Duodenal mucosa (tissue), 2 donors: Measurements from ENCODE around the gene FAM117A.
"Not testable (repeated sequence)": the region's sequence is repeated elsewhere in the genome, so short reads cannot be mapped to it uniquely, and the experiment has no call there.

ENCODE experiments used
- H3K27ac ChIP-seq: one replicate; pipeline ENCODE4 v1.7.0; 2013; ENCODE audit warnings: low read depth, low read length
- H3K27me3 ChIP-seq, 2 donors: one replicate each; pipeline ENCODE4 v1.7.0; 2013; ENCODE audit warnings: low read length in 2 of 2, control low read depth in 1 of 2; ENCODE audit not compliant: insufficient read depth in 2 of 2, control insufficient read depth in 1 of 2
- H3K36me3 ChIP-seq, 2 donors: one replicate each; pipeline ENCODE4 v1.7.0; 2013; ENCODE audit warnings: low read length in 2 of 2, control low read depth in 1 of 2; ENCODE audit not compliant: insufficient read depth in 2 of 2, control insufficient read depth in 1 of 2
- H3K4me1 ChIP-seq, 2 donors: one replicate each; pipeline ENCODE4 v1.7.0; 2013; ENCODE audit warnings: low read length in 2 of 2, control low read depth in 1 of 2; ENCODE audit not compliant: insufficient read depth in 2 of 2, control insufficient read depth in 1 of 2
- H3K4me3 ChIP-seq, 2 donors: one replicate each; pipeline ENCODE4 v1.7.0; 2013; ENCODE audit warnings: low read length in 2 of 2, low read depth in 1 of 2
- H3K9ac ChIP-seq, 2 donors: one replicate each; pipeline ENCODE4 v1.7.0; 2013; ENCODE audit warnings: low read length in 2 of 2, low read depth in 1 of 2
- H3K9me3 ChIP-seq, 2 donors: one replicate each; pipeline ENCODE4 v1.7.0; 2013; ENCODE audit warnings: low read length in 2 of 2, control low read depth in 1 of 2; ENCODE audit not compliant: control insufficient read depth in 1 of 2

Gene FAM117A

GRCh38 chr17:49727380-49727779 lies 36.6 kb downstream of the FAM117A start:
- peaks cover 0 to 3% of the 10 kb centered on the region in 2 donors for H3K9me3 ChIP-seq
- H3K27ac ChIP-seq, result no peak overlapping the region
- peaks cover 3 to 10% of the 10 kb centered on the region in 2 donors for H3K36me3 ChIP-seq
- H3K4me3 ChIP-seq, result no peak overlapping the region
- peaks cover 28 to 38% of the 10 kb centered on the region in 2 donors for H3K4me1 ChIP-seq
- H3K27me3 ChIP-seq, result no peaks in the 10 kb centered on the region
- no peak overlapping the region for H3K9ac ChIP-seq

GRCh38 chr17:49725452-49726130 lies 38.3 kb downstream of the FAM117A start:
- Histone ChIP-seq H3K9me3 (peaks cover 0 to 3% of the 10 kb centered on the region in 2 donors), H3K36me3 (peaks cover 3 to 24% of the 10 kb centered on the region in 2 donors), H3K4me1 (peaks cover 28 to 29% of the 10 kb centered on the region in 2 donors), H3K27me3 (no peaks in the 10 kb centered on the region), H3K27ac (no peak overlapping the region), H3K9ac (no peak overlapping the region), H3K4me3 (no peak overlapping the region)

- not testable (repeated sequence) for H3K9ac ChIP-seq, H3K4me3 ChIP-seq, H3K27ac ChIP-seq, H3K9me3 ChIP-seq, H3K27me3 ChIP-seq
- peaks cover 8 to 33% of the 10 kb centered on the region in 2 donors for H3K36me3 ChIP-seq
- peaks cover 27 to 28% of the 10 kb centered on the region in 2 donors for H3K4me1 ChIP-seq
Measured at GRCh38 chr17:49724552-49724951, 39.4 kb downstream of the FAM117A start.

GRCh38 chr17:49723423-49723822 lies 40.5 kb downstream of the FAM117A start:
- Histone ChIP-seq H3K27ac (peak overlapping the region; percentile 27), H3K9ac (no peak overlapping the region), H3K4me1 (peaks cover 18 to 24% of the 10 kb centered on the region in 2 donors), H3K36me3 (peaks cover 10 to 39% of the 10 kb centered on the region in 2 donors), H3K9me3 (peaks cover 0 to 3% of the 10 kb centered on the region in 2 donors), H3K27me3 (no peaks in the 10 kb centered on the region), H3K4me3 (no peak overlapping the region)

- peaks cover 14 to 51% of the 10 kb centered on the region in 2 donors for H3K36me3 ChIP-seq
- peaks cover 13 to 15% of the 10 kb centered on the region in 2 donors for H3K4me1 ChIP-seq
Measured at GRCh38 chr17:49722066-49722465, 41.9 kb downstream of the FAM117A start.

GRCh38 chr17:49717371-49717861 lies 46.5 kb downstream of the FAM117A start:
- Histone ChIP-seq H3K4me3 (no peak overlapping the region), H3K9me3 (no peaks in the 10 kb centered on the region), H3K4me1 (no peaks in the 10 kb centered on the region), H3K27ac (no peak overlapping the region), H3K27me3 (no peaks in the 10 kb centered on the region), H3K9ac (no peak overlapping the region), H3K36me3 (peaks cover 16 to 78% of the 10 kb centered on the region in 2 donors)

More at GRCh38 chr17:49722066-49722465, 41.9 kb downstream of the FAM117A start:
- Histone ChIP-seq H3K27ac (no peak overlapping the region), H3K9ac (no peak overlapping the region), H3K4me3 (no peak overlapping the region), H3K9me3 (peaks cover 0 to 3% of the 10 kb centered on the region in 2 donors), H3K27me3 (no peaks in the 10 kb centered on the region)

- H3K4me1 ChIP-seq, result no peaks in the 10 kb centered on the region
- H3K27me3 ChIP-seq, result no peaks in the 10 kb centered on the region
- no peak overlapping the region for H3K4me3 ChIP-seq
- H3K36me3 ChIP-seq, result peaks cover 16 to 78% of the 10 kb centered on the region in 2 donors
- no peak overlapping the region for H3K9ac ChIP-seq
- no peaks in the 10 kb centered on the region for H3K9me3 ChIP-seq
- H3K27ac ChIP-seq, result no peak overlapping the region
Measured at GRCh38 chr17:49716668-49717364, 47.1 kb downstream of the FAM117A start.

- Histone ChIP-seq H3K4me3 (no peak overlapping the region), H3K9me3 (no peaks in the 10 kb centered on the region), H3K4me1 (no peaks in the 10 kb centered on the region), H3K9ac (no peak overlapping the region), H3K27me3 (no peaks in the 10 kb centered on the region), H3K27ac (no peak overlapping the region), H3K36me3 (peaks cover 19 to 69% of the 10 kb centered on the region in 2 donors)
Measured at GRCh38 chr17:49715717-49716279, 48.1 kb downstream of the FAM117A start.

- Histone ChIP-seq H3K36me3 (peaks cover 17 to 65% of the 10 kb centered on the region in 2 donors), H3K4me1 (no peaks in the 10 kb centered on the region), H3K9me3 (no peaks in the 10 kb centered on the region), H3K27ac (no peak overlapping the region), H3K9ac (no peak overlapping the region), H3K4me3 (no peak overlapping the region), H3K27me3 (no peaks in the 10 kb centered on the region)
Measured at GRCh38 chr17:49715216-49715615, 48.7 kb downstream of the FAM117A start.
